Neural cell (in vitro differentiated cells): ENCODE measurements around the gene SETBP1.

Source experiments
- CTCF ChIP-seq: fragments of 450-650 bp; IDR thresholded peaks from 2 replicates; pipeline ENCODE4 v1.5.1; 2014; ENCODE audit warnings: antibody characterized with exemption, mild to moderate bottlenecking, moderate library complexity; ENCODE audit not compliant: poor library complexity, severe bottlenecking
- EZH2 ChIP-seq: fragments of 200-600, 300-800 bp; shearing (Covaris generic), sonication (generic); IDR thresholded peaks from 2 replicates; pipeline ENCODE4 v1.6.1; 2014; ENCODE audit warnings: antibody characterized with exemption, low read length, borderline replicate concordance, mild to moderate bottlenecking; ENCODE audit not compliant: insufficient read depth, poor library complexity, severe bottlenecking
- POLR2AphosphoS5 ChIP-seq: IDR thresholded peaks from 2 replicates; pipeline ENCODE4 v1.6.1; 2012
- RAD21 ChIP-seq: fragments of 450-650 bp; conservative IDR thresholded peaks from 2 replicates; pipeline ENCODE4 v1.6.1; 2014; ENCODE audit warnings: antibody characterized with exemption, mild to moderate bottlenecking, moderate library complexity
- REST ChIP-seq: IDR thresholded peaks from 2 replicates; pipeline ENCODE4 v1.6.1; 2012; ENCODE audit warnings: borderline replicate concordance
- SMC3 ChIP-seq: fragments of 450-650 bp; conservative IDR thresholded peaks from 2 replicates; pipeline ENCODE4 v1.6.1; 2014; ENCODE audit warnings: antibody characterized with exemption, mild to moderate bottlenecking, moderate library complexity; ENCODE audit not compliant: poor library complexity
- TAF1 ChIP-seq: IDR thresholded peaks from 2 replicates; pipeline ENCODE4 v1.6.1; 2012; ENCODE audit warnings: low read depth

GRCh38 chr18:44950685-44951195 is 270.1 kb downstream of the SETBP1 start:
- no peak for TF ChIP-seq TAF1
- no peak for TF ChIP-seq CTCF
- TF ChIP-seq RAD21 = no peak
- no peak for TF ChIP-seq REST
- TF ChIP-seq SMC3 = no peak
- no peak for TF ChIP-seq POLR2AphosphoS5
- TF ChIP-seq EZH2 = no peak
